ENCODE data around the gene LRRC14B. TPM values are rescaled to one million over a fixed set of nuclear protein-coding genes. Genes with fewer than 3 reads are reported as not detected.

Gene LRRC14B
- polyA plus RNA-seq, 3 donors: not detected

GRCh38 chr5:188488-189481 lies 2.5 kb upstream of the LRRC14B start:
- Mint-ChIP-seq H3K9me3 (peaks cover 0 to 2% (median 0%) of the 10 kb centered on the region in 7 donors), H3K27ac (peak overlapping the region in 2 of 7 donors; percentile 20 to 72), H3K27me3 (ENCODE audit: low read depth in 3 of 3) (peaks cover 13 to 33% (median 18%) of the 10 kb centered on the region in 3 donors), H3K36me3 (no peaks in the 10 kb centered on the region), H3K4me3 (peak overlapping the region in 1 of 2 donors; percentile 71), H3K4me1 (peaks cover 6% of the 10 kb centered on the region)
- peaks cover 0 to 8% of the 10 kb centered on the region in 2 donors for H3K27me3 ChIP-seq (ENCODE audit: control insufficient read depth in 2 of 2, insufficient read depth in 2 of 2, low read length in 2 of 2)
- H3K4me2 ChIP-seq (replicated peaks; ENCODE audit: extremely low read depth, low read length, poor library complexity, severe bottlenecking): peak overlapping the region; percentile 30
- H4K20me1 ChIP-seq (ENCODE audit: insufficient read depth, low read length): no peaks in the 10 kb centered on the region
- peak overlapping the region; percentile 50 for H2AFZ ChIP-seq (ENCODE audit: insufficient read depth, low read depth, low read length, poor library complexity, severe bottlenecking)
- no peaks in the 10 kb centered on the region for H3K79me2 ChIP-seq (ENCODE audit: insufficient read depth, low read length)
- intact Hi-C loops (cut with micrococcal nuclease): no loop called here
- peaks cover 0 to 3% of the 10 kb centered on the region in 2 donors for H3K4me1 ChIP-seq (ENCODE audit: control insufficient read depth in 1 of 2, insufficient read depth in 2 of 2, low read length in 2 of 2)
- no peaks in the 10 kb centered on the region for H3K36me3 ChIP-seq (replicated peaks in 1 of 2; ENCODE audit: control insufficient read depth in 1 of 2, insufficient read depth in 2 of 2, low read length in 2 of 2)
- H3K27ac ChIP-seq (ENCODE audit: low read depth in 1 of 2, low read length in 2 of 2): no peak overlapping the region
- DNase-seq: peak; percentile 59 to 67 (median 63)
- H3K4me3 ChIP-seq (replicated peaks in 1 of 3; ENCODE audit: low read depth in 2 of 3, low read length in 3 of 3): no peak overlapping the region
- peak; percentile 96 for TF ChIP-seq CTCF (IDR thresholded peaks at IDR 0.05)
- no peaks in the 10 kb centered on the region for H3K9me3 ChIP-seq (replicated peaks in 1 of 2; ENCODE audit: control insufficient read depth in 1 of 2, insufficient read depth in 1 of 2, low read length in 2 of 2)
- no peak overlapping the region for H3K9ac ChIP-seq (ENCODE audit: insufficient read depth, low read length, poor library complexity, severe bottlenecking)
- 35% methylated on average over 33 of the region's 37 CpGs for WGBS (ENCODE audit: insufficient coverage)

DNA sequence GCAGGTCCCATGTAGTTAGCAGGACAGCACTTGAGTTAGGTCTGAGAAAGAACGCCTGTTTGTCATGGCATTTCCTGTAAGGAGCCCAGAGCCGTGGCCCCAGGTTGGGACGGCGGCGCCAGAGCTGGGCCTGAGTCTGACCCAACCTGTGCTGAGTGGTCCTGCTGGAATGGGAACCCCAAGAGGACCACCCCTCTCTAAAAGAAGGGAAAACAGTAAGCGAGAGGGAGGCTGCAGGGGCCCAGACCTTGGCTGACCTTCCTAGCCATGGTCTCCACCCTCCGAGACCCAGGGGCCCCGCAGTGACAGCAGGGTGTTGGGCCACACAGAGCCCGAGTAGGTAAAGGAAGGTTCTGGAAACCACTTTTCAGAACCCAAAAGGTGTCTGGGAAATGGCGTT lies 1.8 kb upstream of the LRRC14B start:
- H3K4me2 ChIP-seq (replicated peaks; ENCODE audit: extremely low read depth, low read length, poor library complexity, severe bottlenecking): no peak overlapping the region
- no peak overlapping the region for H3K4me3 ChIP-seq (replicated peaks in 1 of 3; ENCODE audit: low read depth in 2 of 3, low read length in 3 of 3)
- H3K27me3 ChIP-seq (ENCODE audit: control insufficient read depth in 2 of 2, insufficient read depth in 2 of 2, low read length in 2 of 2): peaks cover 0 to 8% of the 10 kb centered on the region in 2 donors
- Mint-ChIP-seq H3K9me3 (peaks cover 0 to 2% (median 0%) of the 10 kb centered on the region in 7 donors), H3K4me3 (no peak overlapping the region), H3K36me3 (no peaks in the 10 kb centered on the region), H3K27me3 (ENCODE audit: low read depth in 3 of 3) (peaks cover 13 to 33% (median 18%) of the 10 kb centered on the region in 3 donors), H3K4me1 (peaks cover 6% of the 10 kb centered on the region), H3K27ac (no peak overlapping the region)
- DNase-seq: no peak
- 100% methylated on average over 4 of the region's 10 CpGs for whole genome bisulfite sequencing (ENCODE audit: insufficient coverage)
- intact Hi-C loops (cut with micrococcal nuclease): no loop called here
- H3K4me1 ChIP-seq (ENCODE audit: control insufficient read depth in 1 of 2, insufficient read depth in 2 of 2, low read length in 2 of 2): peaks cover 0 to 3% of the 10 kb centered on the region in 2 donors
- no peak for TF ChIP-seq CTCF (IDR thresholded peaks at IDR 0.05)
- no peak overlapping the region for H2AFZ ChIP-seq (ENCODE audit: insufficient read depth, low read depth, low read length, poor library complexity, severe bottlenecking)
- H3K36me3 ChIP-seq (replicated peaks in 1 of 2; ENCODE audit: control insufficient read depth in 1 of 2, insufficient read depth in 2 of 2, low read length in 2 of 2): no peaks in the 10 kb centered on the region
- no peak overlapping the region for H3K27ac ChIP-seq (ENCODE audit: low read depth in 1 of 2, low read length in 2 of 2)
- H4K20me1 ChIP-seq (ENCODE audit: insufficient read depth, low read length): no peaks in the 10 kb centered on the region
- no peaks in the 10 kb centered on the region for H3K9me3 ChIP-seq (replicated peaks in 1 of 2; ENCODE audit: control insufficient read depth in 1 of 2, insufficient read depth in 1 of 2, low read length in 2 of 2)
- H3K9ac ChIP-seq (ENCODE audit: insufficient read depth, low read length, poor library complexity, severe bottlenecking): no peak overlapping the region
- H3K79me2 ChIP-seq (ENCODE audit: insufficient read depth, low read length): no peaks in the 10 kb centered on the region

Data from CD14-positive monocyte (primary cell).